H9 (cell line): ENCODE measurements around the gene RUVBL1. TPM values are rescaled to one million over a fixed set of nuclear protein-coding genes. Genes with fewer than 3 reads are reported as not detected.

ENCODE experiments used
- DNase-seq: peaks from one replicate; pipeline ENCODE4 v3.0.0-alpha.2; 2017
- H2AFZ ChIP-seq: one replicate; pipeline ENCODE4 v1.6.1; 2013; ENCODE audit warnings: mild to moderate bottlenecking, low read length, control low read depth, moderate library complexity
- H2AK5ac ChIP-seq: 2 replicates; pipeline ENCODE4 v1.6.1; 2013; ENCODE audit warnings: low read length, control low read depth, mixed read lengths; ENCODE audit not compliant: insufficient read length
- H2BK120ac ChIP-seq: one replicate; pipeline ENCODE4 v1.6.1; 2013; ENCODE audit warnings: low read depth, mild to moderate bottlenecking, low read length, control low read depth, inconsistent platforms; ENCODE audit not compliant: poor library complexity, severe bottlenecking
- H2BK12ac ChIP-seq: 2 replicates; pipeline ENCODE4 v1.6.1; 2013; ENCODE audit warnings: low read length, control low read depth, mixed read lengths, low read depth; ENCODE audit not compliant: insufficient read length
- H2BK15ac ChIP-seq: 2 replicates; pipeline ENCODE4 v1.6.1; 2013; ENCODE audit warnings: low read depth, low read length, control low read depth
- H2BK20ac ChIP-seq: one replicate; pipeline ENCODE4 v1.6.1; 2013; ENCODE audit warnings: low read depth, mild to moderate bottlenecking, low read length, control low read depth, inconsistent platforms; ENCODE audit not compliant: poor library complexity, severe bottlenecking
- H2BK5ac ChIP-seq: 2 replicates; pipeline ENCODE4 v1.6.1; 2013; ENCODE audit warnings: low read length, control low read depth, mixed read lengths; ENCODE audit not compliant: insufficient read length
- H3K14ac ChIP-seq: 2 replicates; pipeline ENCODE4 v1.6.1; 2013; ENCODE audit warnings: low read length, control low read depth; ENCODE audit not compliant: insufficient read depth
- H3K18ac ChIP-seq: 2 replicates; pipeline ENCODE4 v1.6.1; 2013; ENCODE audit warnings: low read depth, mild to moderate bottlenecking, mixed read lengths, low read length, control low read depth; ENCODE audit not compliant: insufficient read length
- H3K23ac ChIP-seq: 2 replicates; pipeline ENCODE4 v1.6.1; 2013; ENCODE audit warnings: low read length, control low read depth, mixed read lengths, low read depth; ENCODE audit not compliant: insufficient read length
- H3K23me2 ChIP-seq: 2 replicates; pipeline ENCODE4 v1.6.1; 2013; ENCODE audit warnings: low read depth, mild to moderate bottlenecking, mixed read lengths, low read length, control low read depth; ENCODE audit not compliant: insufficient read length, poor library complexity, severe bottlenecking
- H3K27ac ChIP-seq: 2 replicates; pipeline ENCODE4 v1.5.1; 2013; ENCODE audit warnings: low read length, control low read depth, mixed read lengths, low read depth; ENCODE audit not compliant: insufficient read length
- H3K27me3 ChIP-seq: 2 replicates; pipeline ENCODE4 v1.6.1; 2013; ENCODE audit warnings: low read length, control low read depth, inconsistent platforms; ENCODE audit not compliant: insufficient read depth
- H3K4ac ChIP-seq: 2 replicates; pipeline ENCODE4 v1.6.1; 2013; ENCODE audit warnings: low read depth, mild to moderate bottlenecking, control low read depth, inconsistent platforms, low read length, moderate library complexity
- H3K4me1 ChIP-seq: 2 replicates; pipeline ENCODE4 v1.6.1; 2013; ENCODE audit warnings: low read length, control low read depth, inconsistent platforms; ENCODE audit not compliant: insufficient read depth
- H3K4me2 ChIP-seq: 2 replicates; pipeline ENCODE4 v1.6.1; 2013; ENCODE audit warnings: low read length, control low read depth, mixed read lengths; ENCODE audit not compliant: insufficient read length, insufficient read depth
- H3K56ac ChIP-seq: 2 replicates; pipeline ENCODE4 v1.6.1; 2013; ENCODE audit warnings: low read depth, mild to moderate bottlenecking, mixed read lengths, low read length, control low read depth; ENCODE audit not compliant: insufficient read length
- H3K79me1 ChIP-seq: 2 replicates; pipeline ENCODE4 v1.6.1; 2013; ENCODE audit warnings: low read depth, mild to moderate bottlenecking, moderate library complexity, low read length, control low read depth, inconsistent platforms; ENCODE audit not compliant: insufficient read depth, poor library complexity, severe bottlenecking
- H3K79me2 ChIP-seq: 2 replicates; pipeline ENCODE4 v1.6.1; 2013; ENCODE audit warnings: low read length, control low read depth, inconsistent platforms; ENCODE audit not compliant: insufficient read depth
- H3K9ac ChIP-seq: 2 replicates; pipeline ENCODE4 v1.6.1; 2013; ENCODE audit warnings: low read length, control low read depth, mixed read lengths; ENCODE audit not compliant: insufficient read length; ENCODE audit errors: extremely low read depth
- H3K9me3 ChIP-seq: one replicate; pipeline ENCODE4 v1.6.1; 2013; ENCODE audit warnings: low read depth, low read length, inconsistent platforms; ENCODE audit not compliant: control insufficient read depth
- H3T11ph ChIP-seq: one replicate; pipeline ENCODE4 v1.6.1; 2013; ENCODE audit warnings: mild to moderate bottlenecking, low read length, control low read depth, inconsistent platforms
- H4K20me1 ChIP-seq: one replicate; pipeline ENCODE4 v1.6.1; 2013; ENCODE audit not compliant: control insufficient read depth, insufficient read length, insufficient read depth
- H4K5ac ChIP-seq: 2 replicates; pipeline ENCODE4 v1.6.1; 2013; ENCODE audit warnings: low read depth, mild to moderate bottlenecking, mixed read lengths, low read length, control low read depth; ENCODE audit not compliant: insufficient read length
- H4K8ac ChIP-seq: replicated peaks from 2 replicates; pipeline ENCODE4 v1.6.1; 2013; ENCODE audit warnings: low read length, control low read depth, mixed read lengths, low read depth; ENCODE audit not compliant: insufficient read length
- H4K91ac ChIP-seq: 2 replicates; pipeline ENCODE4 v1.6.1; 2013; ENCODE audit warnings: low read depth, mild to moderate bottlenecking, moderate library complexity, mixed read lengths, low read length, control low read depth; ENCODE audit not compliant: insufficient read length
- H3K27ac Mint-ChIP-seq, 3 experiments: 2 replicates in 2 of 3; 3 replicates in 1 of 3; pipeline ENCODE4 v1.8.0; 2020 to 2021; ENCODE audit warnings: mixed read lengths in 3 of 3, mild to moderate bottlenecking in 1 of 3, moderate library complexity in 1 of 3
- H3K27me3 Mint-ChIP-seq: 2 replicates; pipeline ENCODE4 v1.8.0; 2021; ENCODE audit warnings: low read depth, mild to moderate bottlenecking, moderate library complexity, mixed read lengths
- H3K36me3 Mint-ChIP-seq, 3 experiments: 2 replicates in 2 of 3; 3 replicates in 1 of 3; pipeline ENCODE4 v1.8.0; 2020 to 2021; ENCODE audit warnings: low read depth in 3 of 3, mixed read lengths in 3 of 3; ENCODE audit not compliant: insufficient read depth in 1 of 3
- H3K4me1 Mint-ChIP-seq, 2 experiments: 2 replicates each; pipeline ENCODE4 v1.8.0; 2020; ENCODE audit warnings: mixed read lengths in 2 of 2
- H3K4me3 Mint-ChIP-seq, 2 experiments: 2 replicates in 1 of 2; 3 replicates in 1 of 2; pipeline ENCODE4 v1.8.0; 2020 to 2021; ENCODE audit warnings: mild to moderate bottlenecking in 2 of 2, mixed read lengths in 2 of 2, moderate library complexity in 1 of 2
- H3K9me3 Mint-ChIP-seq, 2 experiments: 2 replicates in 1 of 2; 3 replicates in 1 of 2; pipeline ENCODE4 v1.8.0; 2020; ENCODE audit warnings: mild to moderate bottlenecking in 2 of 2, mixed read lengths in 2 of 2, moderate library complexity in 1 of 2
- WGBS: extraction: QIAGEN DNeasy Blood & Tissue Kit; methylation state at CpG from one replicate; pipeline ENCODE4 v1.1.7; 2013; ENCODE audit warnings: missing lambda C conversion rate, low lambda C conversion rate, mixed read lengths; ENCODE audit not compliant: insufficient read length; ENCODE audit errors: extremely low coverage; 5-methylcytosine and 5-hydroxymethylcytosine counted together
- total RNA-seq: library from RNA; stranded (reverse); gene quantifications from 2 replicates; pipeline ENCODE4 v1.2.1, GENCODE V29; 2021
- TF ChIP-seq, protein P1 (sequence below): fragments of 200-600 bp; sonication (generic); conservative IDR thresholded peaks from 3 replicates; pipeline ENCODE4 v1.8.0; 2021; ENCODE audit warnings: antibody characterized with exemption, mild to moderate bottlenecking

Gene RUVBL1
- total RNA-seq, 1 experiment from 2014 or later = 99.6 TPM

- Histone ChIP-seq H3K23me2 (no peaks in the 10 kb centered on the region), H2AK5ac (no peak overlapping the region), H2BK5ac (no peak overlapping the region), H3K9me3 (no peaks in the 10 kb centered on the region), H3T11ph (no peak overlapping the region), H3K23ac (no peak overlapping the region), H3K56ac (no peak overlapping the region), H3K14ac (no peak overlapping the region), H4K5ac (no peak overlapping the region), H2BK15ac (no peak overlapping the region), H3K4me1 (no peaks in the 10 kb centered on the region), H2BK20ac (no peak overlapping the region), H4K8ac (no peak overlapping the region), H3K79me2 (no peaks in the 10 kb centered on the region), H3K9ac (no peak overlapping the region), H3K27ac (no peak overlapping the region), H3K4ac (no peak overlapping the region), H2BK12ac (no peak overlapping the region), H2AFZ (no peak overlapping the region), H4K91ac (no peak overlapping the region), H3K4me2 (no peak overlapping the region), H2BK120ac (no peak overlapping the region), H4K20me1 (no peaks in the 10 kb centered on the region), H3K18ac (no peak overlapping the region), H3K27me3 (no peaks in the 10 kb centered on the region), H3K79me1 (no peaks in the 10 kb centered on the region)
- no CpG with 5 or more reads among the region's 8 CpGs for WGBS
- Mint-ChIP-seq H3K27me3 (no peaks in the 10 kb centered on the region), H3K9me3 (no peaks in the 10 kb centered on the region), H3K4me3 (no peak overlapping the region), H3K4me1 (peaks cover 5% of the 10 kb centered on the region in 2 experiments; a peak in 3 of 4 replicates), H3K36me3 (peaks cover 59 to 95% (median 89%) of the 10 kb centered on the region in 3 experiments), H3K27ac (peak overlapping the region in 2 of 3 experiments; percentile 6 to 48; a peak in 2 of 7 replicates)
- DNase-seq = no peak
- TF ChIP-seq, protein P1, sequence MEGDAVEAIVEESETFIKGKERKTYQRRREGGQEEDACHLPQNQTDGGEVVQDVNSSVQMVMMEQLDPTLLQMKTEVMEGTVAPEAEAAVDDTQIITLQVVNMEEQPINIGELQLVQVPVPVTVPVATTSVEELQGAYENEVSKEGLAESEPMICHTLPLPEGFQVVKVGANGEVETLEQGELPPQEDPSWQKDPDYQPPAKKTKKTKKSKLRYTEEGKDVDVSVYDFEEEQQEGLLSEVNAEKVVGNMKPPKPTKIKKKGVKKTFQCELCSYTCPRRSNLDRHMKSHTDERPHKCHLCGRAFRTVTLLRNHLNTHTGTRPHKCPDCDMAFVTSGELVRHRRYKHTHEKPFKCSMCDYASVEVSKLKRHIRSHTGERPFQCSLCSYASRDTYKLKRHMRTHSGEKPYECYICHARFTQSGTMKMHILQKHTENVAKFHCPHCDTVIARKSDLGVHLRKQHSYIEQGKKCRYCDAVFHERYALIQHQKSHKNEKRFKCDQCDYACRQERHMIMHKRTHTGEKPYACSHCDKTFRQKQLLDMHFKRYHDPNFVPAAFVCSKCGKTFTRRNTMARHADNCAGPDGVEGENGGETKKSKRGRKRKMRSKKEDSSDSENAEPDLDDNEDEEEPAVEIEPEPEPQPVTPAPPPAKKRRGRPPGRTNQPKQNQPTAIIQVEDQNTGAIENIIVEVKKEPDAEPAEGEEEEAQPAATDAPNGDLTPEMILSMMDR = no peak
Measured at GRCh38 chr3:128062033-128062745, 61.4 kb downstream of the RUVBL1 start.
